Subcutaneous adipose tissue (tissue), 4 donors: ENCODE results near the gene PTGES3L. TPM values are rescaled to one million over a fixed set of nuclear protein-coding genes. Genes with fewer than 3 reads are reported as not detected.

Source experiments
- CTCF ChIP-seq: fragments of 450-650 bp; IDR thresholded peaks from one replicate; pipeline ENCODE4 v1.5.1; 2016; ENCODE audit warnings: low read depth, mild to moderate bottlenecking, control low read depth, antibody characterized with exemption, moderate library complexity
- total RNA-seq, 4 donors: library from RNA; depleted of rRNA; stranded (reverse); fragments of >200 nt; gene quantifications; one replicate each; pipeline ENCODE4 v1.1.0, GENCODE V29; 2016

PTGES3L gene
- total RNA-seq, 4 donors from 2014 or later, result not detected

GRCh38 chr17:42980766-42981397 lies 1.0 kb upstream of the PTGES3L start:
- no peak for TF ChIP-seq CTCF

GRCh38 chr17:42980274-42980765 lies 440 bp upstream of the PTGES3L start, which contains the start of gene RUNDC1:
Gene RUNDC1 (plus strand): TSS chr17:42980565. CDS start chr17:42980577, 12 bp downstream.
- no peak for TF ChIP-seq CTCF

- TF ChIP-seq CTCF, result no peak
Observed at GRCh38 chr17:42975265-42975664, 4.6 kb downstream of the PTGES3L start.

- TF ChIP-seq CTCF, result no peak
Observed at GRCh38 chr17:42971589-42971988, 8.3 kb downstream of the PTGES3L start.

- no peak for TF ChIP-seq CTCF
Observed at GRCh38 chr17:42969001-42969581, 10.8 kb downstream of the PTGES3L start.

- TF ChIP-seq CTCF, result no peak
Observed at GRCh38 chr17:42967925-42968324, 12.0 kb downstream of the PTGES3L start.

- TF ChIP-seq CTCF, result no peak
Observed at GRCh38 chr17:42964161-42964932, 15.5 kb downstream of the PTGES3L start, which contains the start of gene AARSD1. Gene AARSD1 (minus strand): TSS chr17:42964454. CDS start chr17:42964440, 14 bp downstream.
